GM12878 (cell line): ENCODE measurements around the gene WDR38. TPM values are rescaled to one million over a fixed set of nuclear protein-coding genes. Genes with fewer than 3 reads are reported as not detected.
A peak's percentile ranks its signal among the peaks of the same experiment; 100 is the strongest.

Experiments used
- ATAC-seq: fragments of 200-7000 bp; cut with Tn5 transposase; 3 replicates; pipeline ENCODE4 v1.9.1; 2020; ENCODE audit warnings: mild to moderate bottlenecking, moderate library complexity
- BruUV-seq: library from RNA; stranded (reverse); fragments of 400-500 nt; replicated peaks from 2 replicates; lab custom pipeline; 2021; lab: Mats Ljungman, UMichigan
- CTCF ChIA-PET: fragments of 300-600 bp; sonication (Branson Sonifier 250); formaldehyde crosslinking; extraction: SDS; loops from one replicate; lab custom pipeline; 2021; ENCODE audit warnings: inconsistent platforms; lab: Yijun Ruan, JAX
- POLR2A ChIA-PET: fragments of 350-600 bp; formaldehyde crosslinking; extraction: SDS; loops from one replicate; lab custom pipeline; 2021; ENCODE audit warnings: inconsistent platforms; lab: Charles Lee
- RAD21 ChIA-PET: fragments of 300-600 bp; sonication (Branson Sonifier 250); formaldehyde crosslinking; loops from one replicate; lab custom pipeline; 2023; ENCODE audit warnings: antibody characterized with exemption; ENCODE audit not compliant: unreplicated experiment; lab: Charles Lee
- SMC1A ChIA-PET: fragments of 300-600 bp; sonication (Branson Sonifier 250); formaldehyde crosslinking; loops from one replicate; lab custom pipeline; 2023; ENCODE audit not compliant: unreplicated experiment, uncharacterized antibody; lab: Charles Lee
- DNase-seq: peaks from one replicate; pipeline ENCODE4 v3.0.0-alpha.2; 2011; ENCODE audit warnings: low read depth, low spot score
- FAIRE-seq: peaks from 3 replicates; lab custom pipeline; 2011; peaks lifted over from hg19 to GRCh38; lab: Jason Lieb, UNC
- H2AFZ ChIP-seq: 2 replicates; pipeline ENCODE4 v1.6.0; 2011; ENCODE audit warnings: low read depth, low read length, control low read depth; ENCODE audit not compliant: control insufficient read depth
- H3K27ac ChIP-seq: 2 replicates; pipeline ENCODE4 v1.5.1; 2011; ENCODE audit warnings: control low read depth; ENCODE audit not compliant: control insufficient read depth, insufficient read depth
- H3K27me3 ChIP-seq, 2 experiments: replicated peaks in 1 of 2; 2 replicates each; pipeline versions ENCODE4 v1.6.0 to v1.6.1; 2011; ENCODE audit warnings: low read length in 1 of 2; ENCODE audit not compliant: control insufficient read depth in 2 of 2, insufficient read depth in 2 of 2
- H3K36me3 ChIP-seq, 2 experiments: 2 replicates each; pipeline ENCODE4 v1.5.1; 2011; ENCODE audit warnings: low read length in 1 of 2; ENCODE audit not compliant: control insufficient read depth in 2 of 2, insufficient read depth in 2 of 2
- H3K4me1 ChIP-seq: 2 replicates; pipeline ENCODE4 v1.6.1; 2011; ENCODE audit warnings: mild to moderate bottlenecking, low read length, moderate library complexity, mixed read lengths; ENCODE audit not compliant: control insufficient read depth, insufficient read depth
- H3K4me2 ChIP-seq: 2 replicates; pipeline ENCODE4 v1.6.0; 2011; ENCODE audit warnings: control low read depth; ENCODE audit not compliant: control insufficient read depth, insufficient read depth
- H3K4me3 ChIP-seq: fragments of 200-600 bp; sonication (generic); 2 replicates; pipeline ENCODE4 v1.5.1; 2016
- H3K79me2 ChIP-seq: 2 replicates; pipeline ENCODE4 v1.6.0; 2011; ENCODE audit warnings: low read length; ENCODE audit not compliant: control insufficient read depth, insufficient read depth
- H3K9ac ChIP-seq: 2 replicates; pipeline ENCODE4 v1.8.0; 2011; ENCODE audit warnings: low read length, control low read depth, mixed read lengths; ENCODE audit not compliant: control insufficient read depth, insufficient read depth
- H3K9me3 ChIP-seq: replicated peaks from 3 replicates; pipeline ENCODE4 v1.5.1; 2011; ENCODE audit warnings: mild to moderate bottlenecking, low read length; ENCODE audit not compliant: control insufficient read depth, insufficient read depth
- H4K20me1 ChIP-seq: 2 replicates; pipeline ENCODE4 v1.6.0; 2011; ENCODE audit not compliant: control insufficient read depth, insufficient read depth
- BHLHE40 ChIP-seq, 2 experiments: fragments of 450-650 bp in 1 of 2; IDR thresholded peaks; 2 replicates each; pipeline ENCODE4 v1.6.1; 2011 to 2017; ENCODE audit warnings: low read depth in 2 of 2, borderline replicate concordance in 1 of 2, improper control_type of control experiment in 1 of 2, low read length in 1 of 2, mild to moderate bottlenecking in 1 of 2
- MXI1 ChIP-seq: fragments of 150-350 bp; IDR thresholded peaks from 2 replicates; pipeline ENCODE4 v1.6.1; 2011; ENCODE audit warnings: low read depth, mild to moderate bottlenecking, inconsistent platforms, low read length, improper control_type of control experiment
- POLR2A ChIP-seq: IDR thresholded peaks from 2 replicates; pipeline ENCODE4 v1.6.1; 2011; ENCODE audit warnings: low read depth, mild to moderate bottlenecking, low read length
- POLR2AphosphoS5 ChIP-seq: IDR thresholded peaks from 2 replicates; pipeline ENCODE4 v1.6.1; 2011; ENCODE audit warnings: mild to moderate bottlenecking, low read length, inconsistent platforms
- SMARCA5 ChIP-seq: fragments of 450-650 bp; IDR thresholded peaks from 2 replicates; pipeline ENCODE4 v1.6.1; 2017; ENCODE audit warnings: mild to moderate bottlenecking
- WGBS: methylation state at CpG from one replicate; pipeline ENCODE4 v1.1.6; 2016; ENCODE audit warnings: low lambda C conversion rate; ENCODE audit not compliant: insufficient replicate concordance, insufficient coverage; ENCODE audit errors: missing lambda C conversion rate; 5-methylcytosine and 5-hydroxymethylcytosine counted together
- in situ Hi-C: fragments of 300-500 bp; cut with MboI; formaldehyde crosslinking; loops from 9 replicates; pipeline ENCODE4 v1.14.3; 2018; ENCODE audit warnings: mixed read lengths
- intact Hi-C: fragments of 100-400 bp; cut with micrococcal nuclease; formaldehyde crosslinking; loops from one replicate; pipeline ENCODE4 v1.14.2; 2022; ENCODE audit not compliant: unreplicated experiment
- polyA plus RNA-seq, 11 experiments: library from polyadenylated mRNA; depleted of rRNA in 4 of 11; unstranded in 6 of 11; stranded (reverse) in 5 of 11; fragments of >200 nt; fragmentation: Nextera tagmentation in 4 of 11; fragmentation: Illumina TruSeq in 1 of 11; extraction: Ambion mirVana in 4 of 11; extraction: Trizol in 1 of 11; gene quantifications; 1 replicate in 1 of 11; 2 replicates in 10 of 11; pipeline versions ENCODE4 v1.2.1 to v1.2.3, GENCODE V29; 2011 to 2016; ENCODE audit warnings: inconsistent platforms in 2 of 11, missing spikeins in 2 of 11, low read depth in 1 of 11
- total RNA-seq, 4 experiments: library from RNA; depleted of rRNA in 3 of 4; stranded (reverse); fragments of >200 nt in 3 of 4; fragmentation: Illumina TruSeq in 1 of 4; extraction: Trizol in 1 of 4; gene quantifications; 2 replicates each; pipeline versions ENCODE4 v1.2.1 to v1.2.3, GENCODE V29; 2013 to 2021

The WDR38 gene
- total and polyA plus RNA-seq, 10 of the 15 experiments (the other 5 are each of a cell fraction or from before 2014, with no cell fraction given), result not detected

- peaks cover 40% of the 10 kb centered on the region for H3K79me2 ChIP-seq
- WGBS, result under 1% methylated on average over 10 of the region's 10 CpGs
- no TSS peak for BruUV-seq
- TF ChIP-seq POLR2AphosphoS5 (peak; percentile 62), SMARCA5 (no peak), BHLHE40 (IDR thresholded peaks at IDR 0.05; ENCODE audit: borderline replicate concordance in 1 of 2, low read depth in 2 of 2, low read length in 1 of 2) (peak; percentile 42 to 49; a peak in 3 of 4 replicates), MXI1 (peak; percentile 61; the same call in 1 of the 2 replicates), POLR2A (peak; percentile 53)
- no peak for ATAC-seq
- H3K27me3 ChIP-seq, result no peaks in the 10 kb centered on the region
- peak overlapping the region; percentile 95 for H3K4me3 ChIP-seq
- intact Hi-C loops (loop anchor here (5.0 to 10.0 kb wide), 3 partner anchors 382 to 775 kb away; partner anchors contain the start of gene HSPA5), in situ Hi-C loops (loop anchor here (5.0 to 25.0 kb wide), 2 partner anchors 243 to 1948 kb away; partner anchors contain the start of genes RC3H2 and ZBTB6)
- ChIA-PET CTCF (interaction anchor here (0.5 to 26.5 kb wide), 7 partner anchors 8 to 512 kb away, joined by 3 to 575 read pairs (median 4); partner anchors contain the start of genes NR6A1 and OLFML2A), SMC1A (interaction anchor here (0.8 to 5.1 kb wide), 6 partner anchors 11 to 366 kb away, joined by 3 to 37 read pairs (median 4); partner anchors contain the start of gene NR6A1), POLR2A (interaction anchor here (0.7 to 3.9 kb wide), 4 partner anchors 12 to 90 kb away, joined by 3 to 92 read pairs (median 22); partner anchors contain the start of gene NR6A1), RAD21 (interaction anchor here (1.5 to 4.1 kb wide), 3 partner anchors 10 to 87 kb away, joined by 3 to 29 read pairs (median 28); partner anchors contain the start of gene NR6A1)
- peaks cover 13% of the 10 kb centered on the region for H3K4me1 ChIP-seq
- H4K20me1 ChIP-seq, result peaks cover 18% of the 10 kb centered on the region
- peak overlapping the region; percentile 99 for H3K9ac ChIP-seq
- FAIRE-seq, result peak; percentile 57
- H3K9me3 ChIP-seq, result no peaks in the 10 kb centered on the region
- H3K36me3 ChIP-seq, result peaks cover 28 to 31% of the 10 kb centered on the region in 2 experiments; a peak in 3 of 4 replicates
- H3K4me2 ChIP-seq, result peak overlapping the region; percentile 99
- H2AFZ ChIP-seq, result no peak overlapping the region
- no peak for DNase-seq
- H3K27ac ChIP-seq, result peak overlapping the region; percentile 83
Measured at GRCh38 chr9:124859803-124860581, 6.7 kb downstream of the WDR38 start.
